OCI-LY7 (cell line): ENCODE results near the gene ESYT2. TPM values are rescaled to one million over a fixed set of nuclear protein-coding genes. Genes with fewer than 3 reads are reported as not detected.

Experiments used
- BruUV-seq: library from RNA; stranded (reverse); fragments of 400-500 nt; replicated peaks from 2 replicates; lab custom pipeline; 2021; lab: Mats Ljungman, UMichigan
- CTCF ChIA-PET: fragments of 300-600 bp; sonication (Branson Sonifier 250); formaldehyde crosslinking; loops from one replicate; lab custom pipeline; 2022; ENCODE audit warnings: antibody characterized with exemption; ENCODE audit not compliant: unreplicated experiment; lab: Charles Lee
- POLR2A ChIA-PET: fragments of 300-600 bp; sonication (Branson Sonifier 250); formaldehyde crosslinking; loops from one replicate; lab custom pipeline; 2022; ENCODE audit warnings: antibody characterized with exemption; lab: Charles Lee
- DNase-seq: peaks from one replicate; pipeline ENCODE4 v3.0.0-alpha.2; 2015; ENCODE audit warnings: low spot score
- H2AFZ ChIP-seq: fragments of 200-600 bp; sonication (generic), shearing (Covaris generic); 2 replicates; pipeline ENCODE4 v1.6.1; 2014; ENCODE audit warnings: mild to moderate bottlenecking, antibody characterized with exemption, low read length, moderate library complexity
- H3K27ac ChIP-seq: fragments of 200-600 bp; sonication (generic); 2 replicates; pipeline ENCODE4 v1.5.1; 2014; ENCODE audit warnings: mixed run types, low read depth, mild to moderate bottlenecking, moderate library complexity, low read length, inconsistent platforms; ENCODE audit not compliant: poor library complexity, severe bottlenecking
- H3K36me3 ChIP-seq: fragments of 200-600 bp; sonication (generic); 2 replicates; pipeline ENCODE4 v1.6.1; 2014; ENCODE audit warnings: mild to moderate bottlenecking, antibody characterized with exemption, low read length, moderate library complexity, mixed read lengths; ENCODE audit not compliant: insufficient read depth
- H3K4me1 ChIP-seq: fragments of 200-600 bp; sonication (generic); 2 replicates; pipeline ENCODE4 v1.5.1; 2014; ENCODE audit warnings: mild to moderate bottlenecking, low read length; ENCODE audit not compliant: insufficient read depth, poor library complexity, severe bottlenecking
- H3K4me2 ChIP-seq: fragments of 200-600 bp; sonication (generic); 2 replicates; pipeline ENCODE4 v1.6.1; 2014; ENCODE audit warnings: mild to moderate bottlenecking, low read length
- H3K4me3 ChIP-seq: fragments of 200-600 bp; sonication (generic); 2 replicates; pipeline ENCODE4 v1.5.1; 2014; ENCODE audit warnings: mild to moderate bottlenecking, low read depth, low read length; ENCODE audit not compliant: poor library complexity, severe bottlenecking
- H3K79me2 ChIP-seq: fragments of 200-600 bp; sonication (generic); 2 replicates; pipeline ENCODE4 v1.6.1; 2016; ENCODE audit warnings: low read depth, mild to moderate bottlenecking, low read length, moderate library complexity, mixed read lengths; ENCODE audit not compliant: insufficient read depth
- H3K9me2 ChIP-seq: fragments of 200-600 bp; sonication (generic); 2 replicates; pipeline ENCODE4 v1.6.1; 2016; ENCODE audit warnings: mild to moderate bottlenecking, low read length, mixed read lengths; ENCODE audit not compliant: insufficient read depth
- H3K9me3 ChIP-seq: fragments of 200-600 bp; sonication (generic); 2 replicates; pipeline ENCODE4 v1.6.1; 2014; ENCODE audit warnings: mild to moderate bottlenecking, mixed run types, low read length, mixed read lengths
- H4K20me1 ChIP-seq: fragments of 200-600 bp; sonication (generic); 2 replicates; pipeline ENCODE4 v1.6.1; 2014; ENCODE audit warnings: mild to moderate bottlenecking, antibody characterized with exemption, low read length, moderate library complexity, mixed read lengths; ENCODE audit not compliant: insufficient read depth
- EZH2phosphoT487 ChIP-seq: fragments of 200-600 bp; sonication (generic); IDR thresholded peaks from 2 replicates; pipeline ENCODE4 v1.6.1; 2018; ENCODE audit warnings: low read depth, borderline replicate concordance, mild to moderate bottlenecking, mixed run types, antibody characterized with exemption, low read length, moderate library complexity, mixed read lengths
- intact Hi-C: fragments of 100-400 bp; cut with micrococcal nuclease; formaldehyde crosslinking; loops from one replicate; pipeline ENCODE4 v1.10.0; 2022; ENCODE audit not compliant: unreplicated experiment
- total RNA-seq, 2 experiments: library from RNA; depleted of rRNA in 1 of 2; stranded (reverse); fragments of >200 nt in 1 of 2; shearing (Covaris generic) in 1 of 2; gene quantifications; 2 replicates each; pipeline ENCODE4 v1.2.3, GENCODE V29; 2014 to 2022
- TF ChIP-seq, protein P1 (sequence below): fragments of 200-600 bp; sonication (generic); conservative IDR thresholded peaks from 2 replicates; pipeline ENCODE4 v1.5.1; 2014; ENCODE audit warnings: mild to moderate bottlenecking, antibody characterized with exemption, low read length, moderate library complexity, mixed read lengths

ESYT2 gene
- total RNA-seq, 2 experiments from 2014 or later: 24.2 to 33.7 TPM

GRCh38 chr7:158749396-158749795 lies 79.9 kb downstream of the ESYT2 start:
- Histone ChIP-seq H4K20me1 (no peaks in the 10 kb centered on the region), H3K9me2 (no peaks in the 10 kb centered on the region), H2AFZ (no peak overlapping the region), H3K4me3 (no peak overlapping the region), H3K4me1 (no peaks in the 10 kb centered on the region), H3K9me3 (no peaks in the 10 kb centered on the region), H3K4me2 (no peak overlapping the region), H3K79me2 (no peaks in the 10 kb centered on the region), H3K36me3 (0 out of 2 replicates have a peak, but pooled peaks cover 7% of the 10 kb centered on the region), H3K27ac (no peak overlapping the region)
- no peak for DNase-seq
- ChIA-PET CTCF (no interaction called here), POLR2A (no interaction called here)
- no TSS peak for BruUV-seq
- TF ChIP-seq, protein P1, sequence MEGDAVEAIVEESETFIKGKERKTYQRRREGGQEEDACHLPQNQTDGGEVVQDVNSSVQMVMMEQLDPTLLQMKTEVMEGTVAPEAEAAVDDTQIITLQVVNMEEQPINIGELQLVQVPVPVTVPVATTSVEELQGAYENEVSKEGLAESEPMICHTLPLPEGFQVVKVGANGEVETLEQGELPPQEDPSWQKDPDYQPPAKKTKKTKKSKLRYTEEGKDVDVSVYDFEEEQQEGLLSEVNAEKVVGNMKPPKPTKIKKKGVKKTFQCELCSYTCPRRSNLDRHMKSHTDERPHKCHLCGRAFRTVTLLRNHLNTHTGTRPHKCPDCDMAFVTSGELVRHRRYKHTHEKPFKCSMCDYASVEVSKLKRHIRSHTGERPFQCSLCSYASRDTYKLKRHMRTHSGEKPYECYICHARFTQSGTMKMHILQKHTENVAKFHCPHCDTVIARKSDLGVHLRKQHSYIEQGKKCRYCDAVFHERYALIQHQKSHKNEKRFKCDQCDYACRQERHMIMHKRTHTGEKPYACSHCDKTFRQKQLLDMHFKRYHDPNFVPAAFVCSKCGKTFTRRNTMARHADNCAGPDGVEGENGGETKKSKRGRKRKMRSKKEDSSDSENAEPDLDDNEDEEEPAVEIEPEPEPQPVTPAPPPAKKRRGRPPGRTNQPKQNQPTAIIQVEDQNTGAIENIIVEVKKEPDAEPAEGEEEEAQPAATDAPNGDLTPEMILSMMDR: no peak
- no peak for TF ChIP-seq EZH2phosphoT487
- intact Hi-C loops: no loop called here

DNA sequence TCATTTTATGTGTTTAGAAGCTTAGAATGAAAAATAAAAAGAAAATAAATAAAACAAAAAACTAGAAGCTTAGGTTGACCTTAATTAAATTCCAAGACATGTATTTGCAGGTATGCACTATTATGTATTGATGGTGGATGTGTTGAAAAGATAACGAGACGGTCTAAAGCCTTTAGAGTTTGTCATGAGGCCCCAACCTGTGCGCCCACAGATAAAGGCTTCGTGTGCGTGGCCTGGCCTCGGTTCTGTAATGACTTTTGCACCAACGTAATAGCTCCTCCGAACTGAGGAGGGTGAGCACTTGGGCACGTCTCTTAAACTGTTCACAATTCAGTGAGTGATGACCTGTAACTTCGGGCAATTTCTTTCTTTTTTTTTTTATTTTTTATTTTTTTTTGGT lies 81.0 kb downstream of the ESYT2 start:
- Histone ChIP-seq H3K9me3 (no peaks in the 10 kb centered on the region), H3K4me3 (no peak overlapping the region), H4K20me1 (no peaks in the 10 kb centered on the region), H3K27ac (no peak overlapping the region), H3K79me2 (no peaks in the 10 kb centered on the region), H3K4me2 (no peak overlapping the region), H3K36me3 (0 out of 2 replicates have a peak, but pooled peaks cover 7% of the 10 kb centered on the region), H3K4me1 (no peaks in the 10 kb centered on the region), H3K9me2 (no peaks in the 10 kb centered on the region), H2AFZ (no peak overlapping the region)
- CTCF ChIA-PET: no interaction called here
- TF ChIP-seq, protein P1: no peak
- no peak for TF ChIP-seq EZH2phosphoT487
- DNase-seq: no peak
- intact Hi-C loops: no loop called here
- no TSS peak for BruUV-seq
- POLR2A ChIA-PET: interaction anchor here (1.2 kb wide), 1 partner anchor 30 kb away, joined by 5 read pairs; no protein-coding TSS in a partner anchor

- H3K4me3 ChIP-seq: no peak overlapping the region
- no peaks in the 10 kb centered on the region for H3K9me3 ChIP-seq
- no peaks in the 10 kb centered on the region for H3K9me2 ChIP-seq
- no peak overlapping the region for H3K27ac ChIP-seq
- BruUV-seq: no TSS peak
- ChIA-PET POLR2A (no interaction called here), CTCF (no interaction called here)
- H3K79me2 ChIP-seq: no peaks in the 10 kb centered on the region
- H2AFZ ChIP-seq: no peak overlapping the region
- no peaks in the 10 kb centered on the region for H4K20me1 ChIP-seq
- no peak for DNase-seq
- 0 out of 2 replicates have a peak, but pooled peaks cover 7% of the 10 kb centered on the region for H3K36me3 ChIP-seq
- intact Hi-C loops: no loop called here
- no peak overlapping the region for H3K4me2 ChIP-seq
- TF ChIP-seq EZH2phosphoT487: no peak
- TF ChIP-seq, protein P1: no peak
- no peaks in the 10 kb centered on the region for H3K4me1 ChIP-seq
These were observed 81.9 kb downstream of the ESYT2 start for GRCh38 chr7:158747408-158747807.
